Activated CD8-positive, alpha-beta memory T cell treated with anti-CD3 and anti-CD28 coated beads for 48 hours (primary cell): ENCODE data around the gene CNTN4.

Experiments
- DNase-seq, 3 experiments: peaks; one replicate each; pipeline ENCODE4 v3.0.0-alpha.2; 2020; ENCODE audit warnings: low read depth in 2 of 3, low spot score in 2 of 3

The CNTN4 gene

DNA sequence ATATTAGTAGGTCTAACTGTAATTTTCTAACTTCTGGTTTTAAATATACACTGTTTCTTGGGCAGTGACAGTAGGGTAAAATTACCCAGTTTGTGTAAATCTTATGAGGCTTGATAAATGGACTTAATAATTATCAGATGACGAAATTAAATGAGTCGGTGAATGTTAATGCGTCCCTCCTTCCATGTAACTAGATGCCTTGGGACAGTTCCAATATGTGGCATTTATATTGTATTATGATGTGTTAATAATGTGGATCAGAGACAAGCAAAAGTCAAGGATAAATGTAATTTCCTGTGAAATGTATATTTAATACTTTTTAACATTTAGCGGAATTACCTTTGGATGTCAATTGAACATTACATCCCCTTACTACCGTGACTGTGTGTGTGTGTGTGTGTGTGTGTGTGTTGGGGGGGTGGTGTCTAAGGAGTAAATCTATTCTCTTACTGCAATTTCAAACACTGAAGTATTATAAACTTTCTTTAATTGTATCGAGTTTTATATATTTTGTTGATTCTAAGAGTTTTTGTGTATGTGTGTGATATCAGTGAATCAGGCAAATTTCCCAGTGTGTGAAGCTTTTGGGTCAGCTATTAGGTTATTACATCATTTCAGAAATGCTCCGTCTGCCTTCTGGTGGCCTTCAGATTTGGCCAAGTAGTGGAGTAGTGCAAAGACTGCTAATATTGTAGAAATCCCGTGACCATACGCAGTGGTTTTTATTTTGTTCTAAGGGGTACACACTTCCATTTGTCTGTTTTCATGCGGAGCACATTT is 50.1 kb downstream of the CNTN4 start:
- DNase-seq = no peak

DNA sequence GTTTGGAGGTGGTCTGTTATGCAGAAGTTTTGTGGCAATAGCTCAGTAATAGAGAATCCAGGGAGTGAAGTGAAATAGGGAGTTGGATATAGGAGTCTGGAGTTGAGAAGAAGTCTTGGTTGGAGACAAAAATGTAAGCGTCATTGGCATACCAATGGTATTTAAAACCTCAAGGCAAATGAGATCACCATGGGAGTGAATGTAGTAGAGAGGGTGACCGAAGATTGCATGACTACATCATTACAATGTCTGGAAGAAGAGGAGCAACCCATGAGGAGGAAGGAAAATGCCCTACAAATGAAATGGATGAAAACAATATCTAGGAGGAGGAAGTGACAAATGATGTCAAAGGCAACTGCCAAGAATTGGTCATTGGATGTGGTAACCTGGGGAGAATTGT is 54.4 kb downstream of the CNTN4 start:
- DNase-seq = no peak

GRCh38 chr3:2153547-2153946 is 54.9 kb downstream of the CNTN4 start:
- no peak for DNase-seq

DNA sequence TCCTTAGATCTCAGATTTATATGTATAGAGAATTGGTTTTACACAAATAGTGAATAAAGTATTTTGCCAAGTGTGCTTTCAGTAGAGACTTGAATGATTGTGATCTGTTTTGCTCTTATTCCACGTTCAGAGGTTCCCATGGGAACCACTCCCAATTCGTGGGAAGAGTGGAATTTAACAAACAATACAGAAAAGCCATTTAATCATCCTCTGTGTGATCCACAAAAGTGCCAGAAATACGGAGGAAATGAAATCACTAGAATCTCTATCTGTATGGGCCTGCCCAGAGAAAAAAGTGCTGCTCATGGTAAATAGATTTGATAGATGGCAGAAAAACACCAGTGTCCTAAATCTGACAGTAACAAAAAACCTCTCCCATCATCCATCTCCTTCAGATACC is 56.0 kb downstream of the CNTN4 start:
- DNase-seq = no peak

DNA sequence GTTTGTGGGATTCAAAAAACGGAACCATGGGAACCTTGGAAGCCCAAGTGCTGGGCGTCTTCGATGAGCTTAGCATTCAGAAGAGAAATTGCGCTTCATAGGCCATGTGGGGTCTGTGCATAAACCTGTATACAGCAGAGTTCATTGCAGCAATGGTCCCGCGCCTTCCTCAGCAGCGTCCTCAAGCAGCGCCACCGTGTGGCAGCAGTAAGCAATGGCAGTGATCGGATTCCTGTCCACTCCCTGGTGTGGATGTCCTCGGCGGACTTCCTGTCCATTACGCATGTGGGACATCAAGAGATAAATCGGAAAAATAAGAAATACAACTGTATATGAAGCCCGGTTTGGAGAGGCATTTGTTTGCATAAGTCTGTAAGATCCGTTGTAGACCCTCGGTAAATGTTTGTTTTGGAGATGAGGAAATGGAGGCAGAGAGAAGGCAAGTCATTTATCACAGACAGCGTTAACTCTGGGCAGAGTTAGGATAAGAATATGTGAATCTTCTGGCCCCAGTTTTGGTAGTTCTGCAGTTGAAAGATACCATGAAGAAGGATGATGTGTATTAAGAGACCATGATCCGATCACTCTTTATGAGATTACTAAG is 57.7 kb downstream of the CNTN4 start:
- DNase-seq = peak in 2 of 3 experiments; percentile 0

GRCh38 chr3:2158828-2159227 is 60.2 kb downstream of the CNTN4 start:
- no peak for DNase-seq

GRCh38 chr3:2166552-2166951 is 67.9 kb downstream of the CNTN4 start:
- DNase-seq = no peak

GRCh38 chr3:2172561-2173171 is 74.0 kb downstream of the CNTN4 start:
- DNase-seq = no peak

- no peak for DNase-seq
Observed at GRCh38 chr3:2180634-2181033, 82.0 kb downstream of the CNTN4 start.

DNA sequence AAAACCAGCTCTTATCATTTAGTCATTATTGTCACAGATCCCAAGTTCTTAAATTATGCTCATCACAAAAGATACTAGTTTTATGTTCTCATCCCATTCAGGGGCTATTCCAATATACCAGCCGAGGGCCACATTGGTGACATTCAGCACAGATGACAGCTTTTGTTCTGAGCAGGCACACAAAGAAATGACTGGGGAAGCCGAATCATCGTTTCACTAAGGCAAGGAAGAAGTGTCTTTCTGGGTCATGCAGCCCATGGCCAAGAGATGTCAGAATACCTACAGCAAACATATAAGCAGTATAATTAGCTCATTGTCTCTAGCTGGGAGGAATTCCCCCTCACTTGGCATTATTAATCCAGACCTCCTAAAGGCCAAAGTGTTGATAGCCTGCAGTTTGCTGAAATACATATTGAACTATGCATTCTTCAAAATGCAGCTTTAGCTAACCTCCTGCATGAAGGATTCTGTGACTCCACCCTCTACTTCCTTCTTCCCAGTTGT is 100.2 kb downstream of the CNTN4 start:
- DNase-seq = no peak

DNA sequence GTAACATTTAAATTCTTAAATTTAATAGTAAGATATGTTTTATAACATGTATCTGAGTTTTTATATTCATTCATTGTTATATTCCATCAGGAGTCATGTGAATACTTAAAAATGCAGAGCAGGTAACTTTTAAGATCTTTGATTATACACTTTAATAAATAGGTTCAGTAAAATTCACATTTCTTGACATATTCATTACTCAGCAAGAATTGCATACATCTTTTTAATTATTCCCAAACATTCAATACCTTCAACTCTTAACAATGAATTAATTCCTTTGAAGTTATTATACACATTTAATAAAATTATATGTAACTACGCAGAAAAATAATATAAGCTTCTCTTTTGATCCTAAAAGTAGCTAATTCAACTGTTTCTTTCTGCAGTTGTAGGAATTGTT is 105.4 kb downstream of the CNTN4 start:
- DNase-seq = no peak

GRCh38 chr3:2205692-2206091 is 107.0 kb downstream of the CNTN4 start:
- DNase-seq = no peak

GRCh38 chr3:2206536-2206935 is 107.9 kb downstream of the CNTN4 start:
- no peak for DNase-seq

DNA sequence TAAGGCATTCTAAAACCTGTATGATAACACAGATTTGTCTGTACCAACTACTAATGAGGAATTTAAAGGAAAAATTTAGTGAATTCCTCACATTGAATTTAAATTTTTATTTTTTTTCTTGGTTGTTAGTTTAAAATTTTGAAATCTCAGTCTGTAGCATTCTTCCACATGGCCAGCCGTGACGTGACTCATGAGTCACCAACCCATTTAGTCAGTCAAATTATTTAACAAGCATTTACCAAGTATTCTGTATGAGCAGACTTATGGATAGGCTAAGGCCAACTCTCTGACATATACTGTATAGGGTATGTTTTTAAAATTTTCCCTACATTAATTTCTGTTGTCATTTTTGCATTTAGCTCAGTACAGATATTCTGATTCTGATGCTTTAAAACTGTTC is 112.9 kb downstream of the CNTN4 start:
- no peak for DNase-seq

GRCh38 chr3:2212206-2212605 is 113.5 kb downstream of the CNTN4 start:
- DNase-seq = no peak

DNA sequence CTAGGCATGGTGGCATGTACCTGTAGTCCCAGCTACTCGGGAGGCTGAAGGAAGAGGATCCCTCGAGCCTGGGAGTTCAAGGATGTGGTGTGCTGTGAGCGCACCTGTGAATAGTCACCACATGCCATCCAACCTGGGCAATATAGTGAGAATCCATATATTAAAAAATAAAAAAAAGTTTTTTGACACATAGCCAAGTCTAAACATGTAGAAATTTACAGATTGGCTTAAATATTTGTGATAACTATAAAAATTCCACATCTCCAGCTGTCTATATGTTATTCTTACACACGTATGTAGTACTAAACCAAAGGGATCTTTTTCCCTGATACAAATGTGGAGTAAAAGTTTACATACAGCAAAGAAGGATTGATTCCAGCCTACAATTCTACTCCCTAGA is 119.7 kb downstream of the CNTN4 start:
- no peak for DNase-seq

GRCh38 chr3:2218816-2219215 is 120.2 kb downstream of the CNTN4 start:
- no peak for DNase-seq

- no peak for DNase-seq
Observed at GRCh38 chr3:2236203-2236602, 137.5 kb downstream of the CNTN4 start.

DNA sequence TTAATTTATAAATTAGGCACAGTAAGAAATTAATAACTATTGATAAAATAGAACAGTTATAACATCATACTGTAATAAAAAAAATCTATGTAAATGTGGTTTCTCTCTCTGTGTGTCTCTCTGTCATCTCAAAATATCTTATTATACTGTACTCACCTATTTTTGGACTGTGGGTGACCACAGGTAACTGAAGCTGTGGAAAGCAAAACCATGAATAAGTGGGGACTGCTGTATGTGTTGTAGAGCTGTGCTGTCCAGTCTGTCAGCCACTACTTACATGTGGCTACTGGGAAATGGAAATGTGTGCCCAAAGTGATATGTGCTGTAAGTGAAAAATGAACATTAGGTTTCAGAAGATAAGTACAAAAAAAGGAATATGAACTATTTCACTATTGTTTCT is 145.5 kb downstream of the CNTN4 start:
- DNase-seq = no peak

GRCh38 chr3:2246873-2247648 is 148.4 kb downstream of the CNTN4 start:
- DNase-seq = no peak

- no peak for DNase-seq
Observed at GRCh38 chr3:2247831-2248230, 149.2 kb downstream of the CNTN4 start.

DNA sequence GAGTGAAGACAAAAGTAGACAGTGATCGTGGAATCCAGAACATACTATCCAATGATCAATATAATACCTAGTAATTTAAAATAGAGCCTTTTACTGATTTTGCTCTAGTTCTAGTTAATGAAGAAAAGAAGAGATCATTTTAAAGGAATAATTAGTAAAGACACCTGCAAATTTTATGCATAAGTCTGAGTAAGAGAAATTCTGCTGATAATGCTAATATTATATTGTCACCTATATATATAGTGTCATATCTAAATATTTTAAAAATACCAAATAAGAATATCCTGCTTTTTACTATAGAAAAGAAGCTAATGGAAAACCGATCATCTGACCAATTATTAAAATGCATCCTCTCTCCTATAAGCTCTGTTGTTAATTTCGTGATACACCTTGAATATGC is 152.1 kb downstream of the CNTN4 start:
- no peak for DNase-seq
